NCI-H345 (cell line): ENCODE measurements around the gene PIP4K2A.
A peak's percentile ranks its signal among the peaks of the same experiment; 100 is the strongest.
"Not testable (repeated sequence)": the region's sequence is repeated elsewhere in the genome, so short reads cannot be mapped to it uniquely, and the experiment has no call there.

Source experiments
- DNase-seq: peaks from one replicate; lab custom pipeline; 2025; lab: John Stamatoyannopoulos, UW

Gene PIP4K2A

DNA sequence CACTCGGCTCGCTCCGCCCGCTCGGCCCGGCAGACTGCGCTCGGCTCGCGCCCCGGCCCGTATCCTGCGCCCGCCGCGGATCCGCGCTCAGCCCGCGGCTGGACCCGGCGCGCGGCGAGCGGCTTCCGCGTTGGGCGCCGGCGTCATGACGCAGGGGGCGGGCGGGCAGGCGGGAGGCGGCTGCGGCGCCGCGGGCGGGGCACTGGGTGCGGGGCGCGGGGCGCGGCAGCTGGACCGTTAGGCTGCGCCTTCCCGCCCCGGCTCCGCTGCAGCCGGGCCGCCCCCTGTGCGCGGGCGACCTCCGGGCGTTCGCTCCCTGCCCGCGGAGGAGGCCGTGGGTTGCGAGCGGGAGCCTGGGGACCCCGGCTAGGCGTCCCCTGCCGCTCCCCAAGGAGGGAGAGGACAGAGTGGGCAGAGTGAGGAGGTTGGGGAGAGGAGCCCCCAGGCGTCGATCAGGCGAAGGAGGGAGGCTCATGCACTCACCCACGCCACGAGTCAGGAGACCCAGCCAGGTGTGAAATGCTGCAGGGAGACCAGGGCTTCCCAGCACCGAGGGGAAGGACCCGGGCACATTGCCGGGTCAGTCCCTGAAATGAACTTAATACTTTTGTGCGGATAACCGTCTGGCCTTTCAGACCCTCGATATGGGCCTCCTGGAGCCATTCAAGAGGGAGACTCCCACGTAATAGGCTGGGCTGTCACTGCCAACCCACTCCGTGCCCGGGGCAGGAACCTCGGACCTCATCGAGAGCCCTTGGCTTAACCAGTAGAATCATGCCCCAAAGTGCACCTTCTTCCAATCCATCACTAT lies at the start of gene PIP4K2A:
Gene PIP4K2A, minus strand, starts transcription at position 100 of the 811 bp plus-strand sequence. CDS start 252 bp downstream, outside the sequence.
- peak; percentile 59 for DNase-seq

DNA sequence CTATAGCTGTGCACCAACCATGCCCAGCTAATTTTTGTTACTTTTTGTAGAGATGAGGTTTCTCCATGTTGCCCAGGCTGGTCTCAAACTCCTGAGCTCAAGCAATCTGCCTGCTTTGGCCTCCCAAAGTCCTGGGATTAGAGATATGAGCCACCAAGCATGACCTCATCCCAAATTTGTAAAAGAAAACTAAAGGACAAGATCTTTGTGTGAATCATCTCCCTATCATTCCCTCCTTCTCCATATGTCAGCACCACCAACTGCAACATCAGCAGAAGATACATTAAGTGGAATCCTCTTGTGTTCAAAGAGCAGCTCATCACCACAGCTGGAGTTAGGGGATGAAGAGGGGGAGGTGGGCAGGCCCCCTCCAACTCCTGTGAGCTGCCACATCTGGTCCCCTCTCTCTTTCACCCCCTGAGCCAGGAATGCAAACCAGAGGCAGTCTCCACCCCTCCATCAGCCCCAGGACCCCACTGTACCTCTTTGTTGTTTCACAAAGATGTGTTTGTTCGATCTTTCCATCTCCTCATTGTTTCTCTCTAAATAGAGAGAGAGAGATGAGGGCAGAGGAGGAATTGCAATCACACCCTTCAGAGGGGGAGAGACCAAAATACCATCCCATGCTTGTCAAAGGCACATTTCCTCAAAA lies 47.3 kb upstream of the PIP4K2A start:
- no peak for DNase-seq

DNA sequence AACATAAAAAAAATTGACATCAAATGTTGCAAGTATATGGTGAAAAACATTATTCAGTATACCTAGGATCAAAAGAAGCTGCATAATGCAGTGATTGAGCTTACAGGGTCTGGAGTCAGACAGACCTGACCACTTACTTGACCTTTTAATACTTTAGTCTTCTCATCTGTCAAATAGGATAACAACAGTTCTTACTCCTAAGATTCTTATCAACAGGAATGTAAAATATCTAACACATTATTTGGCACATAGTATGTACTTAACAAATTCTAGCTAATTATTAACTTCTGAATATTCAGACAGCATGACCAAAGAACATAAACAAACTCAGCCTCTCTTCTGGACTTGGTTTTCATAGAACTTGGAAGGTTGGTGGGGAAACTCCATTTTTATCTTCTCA lies 45.6 kb upstream of the PIP4K2A start:
- DNase-seq, result no peak

DNA sequence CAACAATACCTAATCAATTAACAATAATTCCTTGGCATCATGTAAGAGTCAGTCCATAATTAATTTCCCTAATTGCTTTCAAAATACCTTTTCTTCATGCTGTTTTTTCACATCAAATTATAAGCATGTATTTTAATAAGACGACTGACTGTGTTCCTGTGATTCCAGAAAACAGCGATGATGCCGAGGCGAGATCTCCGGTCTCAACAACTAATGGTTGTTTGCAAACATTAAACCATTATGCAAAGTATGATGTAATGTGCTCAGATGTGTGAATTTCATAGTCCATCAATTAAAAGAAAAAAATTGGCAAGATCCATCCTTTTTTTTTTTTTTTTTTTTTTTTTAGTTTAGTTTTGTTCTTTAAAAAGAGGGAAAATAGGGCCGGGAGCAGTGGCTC lies 44.5 kb upstream of the PIP4K2A start:
- DNase-seq, result no peak

DNA sequence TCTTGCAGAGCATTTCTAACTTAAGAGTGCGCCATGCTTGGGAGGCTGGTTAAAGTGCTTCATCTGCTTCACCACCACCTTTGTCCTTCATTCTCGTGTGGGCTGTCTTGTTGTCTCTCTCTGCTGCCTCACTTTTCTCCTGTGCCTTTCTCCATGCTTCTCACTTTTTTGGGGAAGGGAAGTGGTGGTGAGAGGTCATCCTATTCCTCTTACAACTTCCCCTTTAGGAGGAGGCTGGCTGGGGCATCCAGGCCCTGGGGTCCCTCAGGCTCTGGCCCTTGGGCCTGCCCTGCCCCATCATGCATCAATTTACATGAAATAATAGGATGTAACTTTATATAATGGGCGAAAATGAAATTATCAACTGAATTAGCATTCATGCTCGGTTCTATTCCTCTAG lies 39.9 kb upstream of the PIP4K2A start:
- DNase-seq, result no peak

DNA sequence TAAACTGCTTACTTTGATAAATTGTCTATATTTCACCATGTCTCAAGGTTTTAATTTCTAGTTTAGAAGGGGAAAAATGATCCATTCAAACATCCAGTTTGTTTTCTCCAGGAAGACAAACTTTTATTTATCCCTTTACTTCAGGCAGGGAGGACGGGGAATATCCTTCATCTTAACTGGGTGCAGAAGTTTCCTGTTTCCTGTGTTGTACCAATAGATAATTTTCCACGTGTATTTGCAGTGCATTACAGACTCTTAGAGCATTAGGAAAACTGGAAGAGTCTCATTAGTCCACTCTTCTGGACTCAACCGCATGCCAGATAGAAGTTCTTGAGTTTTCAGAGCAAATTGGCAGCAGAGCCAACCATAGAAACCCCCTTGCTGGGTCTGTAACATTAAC lies 39.4 kb upstream of the PIP4K2A start:
- DNase-seq, result no peak

GRCh38 chr10:22752272-22752889 lies 38.0 kb upstream of the PIP4K2A start:
- no peak for DNase-seq

GRCh38 chr10:22750131-22750530 lies 35.8 kb upstream of the PIP4K2A start:
- no peak for DNase-seq

DNA sequence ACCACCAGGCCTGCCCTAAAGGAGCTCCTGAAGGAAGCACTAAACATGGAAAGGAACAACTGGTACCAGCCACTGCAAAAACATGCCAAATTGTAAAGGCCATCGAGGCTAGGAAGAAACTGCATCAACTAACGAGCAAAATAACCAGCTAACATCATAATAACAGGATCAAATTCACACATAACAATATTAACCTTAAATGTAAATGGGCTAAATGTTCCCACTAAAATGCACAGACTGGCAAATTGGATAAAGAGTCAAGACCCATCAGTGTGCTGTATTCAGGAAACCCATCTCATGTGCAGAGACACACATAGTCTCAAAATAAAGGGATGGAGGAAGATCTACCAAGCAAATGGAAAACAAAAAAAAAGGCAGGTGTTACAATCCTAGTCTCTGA lies 30.5 kb upstream of the PIP4K2A start:
- DNase-seq, result not testable (repeated sequence)

GRCh38 chr10:22742678-22743077 lies 28.3 kb upstream of the PIP4K2A start:
- DNase-seq, result no peak

DNA sequence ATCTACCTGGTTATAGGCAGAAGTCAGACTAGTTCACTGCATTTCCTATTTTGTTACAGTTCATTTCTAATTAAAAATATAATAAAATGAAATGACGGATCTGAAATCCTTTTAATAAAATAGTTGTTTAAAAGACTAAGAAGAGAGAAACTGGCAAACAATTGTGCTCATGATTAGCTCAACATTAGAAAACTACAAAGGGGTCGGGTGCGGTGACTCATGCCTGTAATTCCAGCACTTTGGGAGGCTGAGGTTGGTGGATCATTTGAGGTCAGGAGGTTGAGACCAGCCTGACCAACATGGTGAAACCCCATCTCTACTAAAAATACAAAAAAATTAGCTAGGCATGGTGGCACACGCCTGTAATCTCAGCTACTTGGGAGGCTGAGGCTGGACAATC lies 27.3 kb upstream of the PIP4K2A start:
- DNase-seq, result not testable (repeated sequence)

DNA sequence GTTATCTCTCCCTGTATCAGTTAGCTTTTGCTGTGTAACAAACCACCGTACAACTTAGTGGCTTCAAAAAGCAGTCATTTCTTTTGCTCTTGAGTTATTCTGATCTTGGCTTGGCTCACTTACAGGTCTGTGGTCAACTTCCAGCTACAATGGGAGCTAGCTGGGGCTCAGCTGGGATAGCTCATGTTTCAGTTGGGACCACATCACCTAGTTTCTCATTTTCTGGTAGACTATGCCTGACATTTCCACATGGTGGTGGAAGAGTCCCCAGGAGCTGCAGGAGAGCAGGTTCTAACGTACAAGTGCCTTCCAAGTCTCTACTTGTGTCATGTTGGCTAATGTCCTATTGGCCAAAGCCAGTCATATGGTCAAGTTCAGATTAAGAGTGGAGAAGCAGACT lies 25.8 kb upstream of the PIP4K2A start:
- DNase-seq, result no peak

DNA sequence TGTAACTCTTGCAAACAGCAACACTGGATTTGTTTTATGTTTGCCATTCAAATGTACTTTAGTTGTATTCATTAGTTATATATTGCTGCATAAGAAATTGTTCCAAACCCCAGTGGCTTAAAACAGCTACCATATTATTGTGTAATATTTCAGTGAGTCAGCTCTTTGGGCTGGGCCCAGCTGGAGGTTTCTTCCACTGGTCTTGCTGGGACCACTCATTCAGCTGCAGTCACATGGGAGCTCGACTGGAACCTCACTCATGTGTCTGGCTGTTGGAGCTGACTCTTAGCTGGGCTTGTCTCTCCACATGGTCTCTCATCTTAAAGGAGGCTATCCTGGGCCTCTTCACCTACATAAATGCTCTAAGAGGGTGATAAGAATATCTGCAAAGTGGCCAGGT lies 23.2 kb upstream of the PIP4K2A start:
- DNase-seq, result no peak

DNA sequence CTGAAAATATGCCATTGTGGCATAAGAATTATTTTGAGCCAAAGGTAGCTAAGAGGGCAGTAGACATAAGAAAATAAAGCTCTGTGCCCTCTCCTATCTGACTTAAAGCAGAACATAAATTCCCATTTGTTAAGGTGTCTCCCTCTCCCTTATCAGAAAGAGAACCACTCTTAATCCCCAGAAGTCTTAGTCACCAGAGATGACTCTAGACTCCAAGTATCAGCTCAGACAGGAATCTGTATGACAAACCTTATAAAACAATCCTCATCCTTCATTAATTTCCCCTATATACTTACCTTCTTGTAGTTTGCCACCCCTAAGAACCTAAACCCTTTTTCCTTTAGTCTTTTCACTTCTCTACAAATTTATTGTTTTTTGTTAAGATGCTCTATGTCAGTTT lies 21.8 kb upstream of the PIP4K2A start:
- DNase-seq, result no peak

DNA sequence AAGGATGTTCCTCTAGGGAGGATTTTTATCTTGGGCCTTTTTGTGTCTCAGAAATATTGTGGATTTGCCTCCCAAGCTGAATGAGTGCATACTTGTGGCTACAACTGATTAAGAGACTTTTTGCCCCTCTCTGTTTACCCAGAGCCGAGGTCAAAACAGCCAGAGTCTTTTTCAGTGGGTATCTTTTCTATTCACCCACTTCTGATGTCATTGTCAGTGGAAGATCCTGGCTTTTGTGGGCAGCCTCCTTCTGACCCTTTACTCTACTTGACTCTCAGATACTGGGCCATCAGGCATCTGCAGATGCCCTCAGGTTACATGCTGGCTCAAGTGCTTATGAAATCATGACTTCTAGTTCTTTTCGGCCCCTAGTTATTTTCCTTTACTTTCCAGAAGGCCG lies 19.6 kb upstream of the PIP4K2A start:
- DNase-seq, result no peak

- DNase-seq, result no peak
These were observed 13.3 kb upstream of the PIP4K2A start for GRCh38 chr10:22727663-22728062.

GRCh38 chr10:22727112-22727511 lies 12.7 kb upstream of the PIP4K2A start:
- no peak for DNase-seq

DNA sequence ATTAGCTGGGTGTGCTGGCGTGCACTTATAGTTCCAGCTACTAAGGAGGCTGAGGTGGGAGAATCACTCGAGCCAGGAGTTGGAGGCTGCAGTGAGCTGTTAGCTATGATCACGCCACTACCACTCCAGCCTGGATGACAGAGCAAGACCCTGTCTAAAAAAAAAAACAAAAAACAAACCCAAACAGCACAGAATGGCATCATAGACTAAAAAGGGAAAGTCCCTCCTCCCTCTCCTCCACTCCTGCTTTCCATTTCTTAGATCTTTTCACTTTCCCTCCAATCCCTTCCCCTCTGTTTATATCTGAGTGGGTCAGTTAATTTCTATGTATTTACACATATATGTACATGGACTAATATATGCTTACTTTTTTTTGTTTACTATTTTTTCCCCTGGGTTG lies 10.4 kb upstream of the PIP4K2A start:
- DNase-seq, result no peak

- no peak for DNase-seq
These were observed 9.4 kb upstream of the PIP4K2A start for GRCh38 chr10:22723783-22724182.

DNA sequence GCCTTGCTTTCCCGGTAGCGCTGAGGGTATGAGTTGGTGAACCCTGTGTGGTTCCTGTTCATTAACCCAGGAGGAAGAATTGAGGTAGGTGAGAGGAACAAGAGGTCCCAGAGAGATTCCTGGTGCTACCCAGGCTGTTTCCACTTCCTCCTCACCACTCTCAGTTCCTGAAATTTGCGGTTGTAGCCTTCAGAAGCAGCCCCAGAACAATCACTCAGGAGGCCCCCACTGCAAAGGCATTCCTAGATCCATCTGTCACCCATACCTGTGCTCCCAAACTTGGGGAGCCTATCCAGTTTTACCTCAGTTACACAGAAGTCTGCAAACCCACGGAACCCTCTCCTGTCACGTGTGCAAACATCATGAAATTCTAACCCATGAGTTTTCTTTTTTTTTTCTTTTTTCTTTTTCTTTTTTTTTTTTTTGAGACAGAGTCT lies 9.0 kb upstream of the PIP4K2A start:
- no peak for DNase-seq

DNA sequence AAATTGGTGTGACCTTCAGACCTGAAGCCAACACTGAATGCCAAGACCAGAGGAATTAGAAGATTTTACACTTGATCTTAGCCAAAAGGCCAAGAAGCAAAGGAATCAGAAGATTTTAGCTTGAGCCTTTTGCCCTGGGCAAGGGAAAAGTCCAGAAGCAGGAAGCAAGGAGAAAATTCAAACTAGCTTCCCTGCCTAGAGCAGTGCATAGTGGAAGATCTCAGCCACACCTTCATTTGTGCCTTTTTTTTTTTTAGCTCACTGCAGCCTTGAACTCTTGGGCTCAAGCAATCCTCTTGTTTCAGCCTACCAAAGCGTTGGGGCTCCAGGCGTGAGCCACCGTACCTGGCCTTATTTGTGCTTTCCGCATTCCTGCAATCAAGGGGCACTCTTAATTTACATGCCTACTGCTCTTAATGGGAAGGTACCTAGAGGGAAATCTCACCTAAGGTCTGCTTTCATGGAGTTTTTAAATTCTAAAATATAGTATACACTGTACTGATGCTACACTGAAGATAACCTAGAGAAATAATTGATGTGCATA lies 8.3 kb upstream of the PIP4K2A start:
- no peak for DNase-seq

- DNase-seq, result no peak
These were observed 6.3 kb upstream of the PIP4K2A start for GRCh38 chr10:22720667-22721066.
